SK-N-MC (cell line): ENCODE data around the gene SYK.

ENCODE experiments used
- EZH2 ChIP-seq: fragments of 200-600 bp; sonication (generic); IDR thresholded peaks from one replicate; pipeline ENCODE4 v1.6.1; 2017; ENCODE audit warnings: antibody characterized with exemption
- POLR2AphosphoS5 ChIP-seq: IDR thresholded peaks from 2 replicates; pipeline ENCODE4 v1.6.1; 2012; ENCODE audit warnings: mild to moderate bottlenecking, low read depth, low read length, borderline replicate concordance

- TF ChIP-seq POLR2AphosphoS5: no peak
- no peak for TF ChIP-seq EZH2
These were observed 13.7 kb downstream of the SYK start for GRCh38 chr9:90815183-90815943.
